NOMO-1 treated with DMSO at 0.1 percent for 48 hours (cell line): ENCODE data around the gene COL1A2.

Experiments
- DNase-seq: peaks from one replicate; lab custom pipeline; 2025; ENCODE audit not compliant: unreplicated experiment; lab: John Stamatoyannopoulos, UW

The COL1A2 gene

DNA sequence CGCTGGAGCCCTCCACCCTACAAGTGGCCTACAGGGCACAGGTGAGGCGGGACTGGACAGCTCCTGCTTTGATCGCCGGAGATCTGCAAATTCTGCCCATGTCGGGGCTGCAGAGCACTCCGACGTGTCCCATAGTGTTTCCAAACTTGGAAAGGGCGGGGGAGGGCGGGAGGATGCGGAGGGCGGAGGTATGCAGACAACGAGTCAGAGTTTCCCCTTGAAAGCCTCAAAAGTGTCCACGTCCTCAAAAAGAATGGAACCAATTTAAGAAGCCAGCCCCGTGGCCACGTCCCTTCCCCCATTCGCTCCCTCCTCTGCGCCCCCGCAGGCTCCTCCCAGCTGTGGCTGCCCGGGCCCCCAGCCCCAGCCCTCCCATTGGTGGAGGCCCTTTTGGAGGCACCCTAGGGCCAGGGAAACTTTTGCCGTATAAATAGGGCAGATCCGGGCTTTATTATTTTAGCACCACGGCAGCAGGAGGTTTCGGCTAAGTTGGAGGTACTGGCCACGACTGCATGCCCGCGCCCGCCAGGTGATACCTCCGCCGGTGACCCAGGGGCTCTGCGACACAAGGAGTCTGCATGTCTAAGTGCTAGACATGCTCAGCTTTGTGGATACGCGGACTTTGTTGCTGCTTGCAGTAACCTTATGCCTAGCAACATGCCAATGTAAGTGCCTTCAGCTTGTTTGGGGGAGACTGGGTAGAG lies at the start of gene COL1A2:
TSS of gene COL1A2 (plus strand) at position 459 of the 704 bp plus-strand sequence. CDS start at position 596, 137 bp downstream.
- no peak for DNase-seq

GRCh38 chr7:94345907-94346306 lies 48.8 kb upstream of the COL1A2 start:
- DNase-seq: no peak

- DNase-seq: no peak
These were observed 46.6 kb upstream of the COL1A2 start for GRCh38 chr7:94348142-94348541.

DNA sequence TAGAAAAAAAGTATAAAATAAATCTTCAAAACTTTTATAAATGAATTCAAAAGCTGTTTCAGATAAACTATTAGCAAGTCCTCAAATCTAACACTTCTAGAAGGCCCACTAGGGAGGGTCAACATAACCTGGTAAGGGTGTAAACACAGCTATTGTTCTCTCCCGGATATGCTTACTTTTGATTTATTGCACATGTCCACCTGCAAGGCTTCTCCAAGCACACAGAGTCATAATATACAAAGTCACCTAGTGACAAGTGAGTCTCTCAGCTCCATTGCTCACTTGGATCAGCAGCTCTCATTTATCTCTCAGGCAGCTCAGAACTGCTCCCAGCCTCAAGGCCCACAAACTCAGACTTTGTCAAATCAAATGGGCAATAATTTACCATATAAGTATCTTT lies 44.0 kb upstream of the COL1A2 start:
- DNase-seq: no peak

DNA sequence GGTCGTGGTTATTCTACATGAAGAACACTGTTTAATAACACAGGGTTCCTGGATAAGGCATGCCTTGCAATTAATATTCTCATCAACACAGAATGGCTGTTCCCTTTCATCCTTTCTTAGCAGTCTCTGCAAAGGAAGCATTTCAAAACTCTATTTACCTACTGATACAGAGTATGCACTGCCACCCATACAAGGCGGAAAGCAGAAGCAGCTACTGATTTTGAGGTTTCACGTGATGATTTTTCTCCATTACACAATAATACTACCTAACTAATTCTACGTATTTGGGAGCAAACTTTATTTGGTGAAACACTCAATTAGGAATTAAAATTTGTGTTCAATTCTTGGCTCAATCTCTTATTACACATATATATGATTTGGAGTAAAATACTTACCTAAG lies 43.0 kb upstream of the COL1A2 start:
- DNase-seq: peak; percentile 63

DNA sequence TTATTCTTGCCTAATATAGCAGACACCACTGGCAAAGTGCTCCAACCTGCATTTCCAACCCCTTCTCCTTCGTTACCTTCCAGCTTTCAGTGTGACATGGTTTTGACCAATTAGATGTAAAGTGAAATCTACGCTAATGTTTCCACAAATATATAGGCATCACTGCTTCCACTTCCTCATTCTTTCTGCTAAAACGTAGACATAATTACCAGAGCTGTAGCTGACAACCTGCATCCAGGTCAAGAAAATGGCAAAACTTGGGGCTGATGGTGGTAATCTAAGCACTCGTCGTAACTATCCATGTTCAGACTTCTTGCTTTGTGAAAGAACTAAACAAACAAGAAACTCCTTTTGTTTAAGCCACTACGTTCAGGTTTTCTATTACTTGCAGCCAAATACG lies 41.8 kb upstream of the COL1A2 start:
- peak; percentile 59 for DNase-seq

- DNase-seq: no peak
These were observed 39.7 kb upstream of the COL1A2 start for GRCh38 chr7:94354953-94355352.

GRCh38 chr7:94355454-94355853 lies 39.2 kb upstream of the COL1A2 start:
- DNase-seq: no peak

DNA sequence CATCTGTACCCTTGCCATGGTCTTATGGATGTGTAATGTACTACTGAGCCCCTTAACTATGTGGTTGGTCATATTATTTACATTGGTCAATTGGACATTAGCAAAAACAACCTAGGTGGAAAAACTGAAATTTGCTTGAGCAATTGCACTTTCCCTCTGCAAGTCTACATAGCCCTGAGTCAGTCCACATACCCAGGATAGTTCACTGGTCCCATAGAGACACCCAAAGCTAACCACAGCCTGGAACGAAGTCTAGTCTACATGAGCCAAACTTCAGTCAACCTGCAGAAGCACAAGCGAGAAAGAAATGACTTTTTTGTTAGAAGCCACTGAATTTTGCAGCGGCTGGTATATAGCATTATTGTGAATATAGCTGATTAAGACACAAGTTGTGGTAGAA lies 37.6 kb upstream of the COL1A2 start:
- no peak for DNase-seq

GRCh38 chr7:94360926-94361325 lies 33.8 kb upstream of the COL1A2 start:
- DNase-seq: no peak

- no peak for DNase-seq
These were observed 32.4 kb upstream of the COL1A2 start for GRCh38 chr7:94362276-94362675.

DNA sequence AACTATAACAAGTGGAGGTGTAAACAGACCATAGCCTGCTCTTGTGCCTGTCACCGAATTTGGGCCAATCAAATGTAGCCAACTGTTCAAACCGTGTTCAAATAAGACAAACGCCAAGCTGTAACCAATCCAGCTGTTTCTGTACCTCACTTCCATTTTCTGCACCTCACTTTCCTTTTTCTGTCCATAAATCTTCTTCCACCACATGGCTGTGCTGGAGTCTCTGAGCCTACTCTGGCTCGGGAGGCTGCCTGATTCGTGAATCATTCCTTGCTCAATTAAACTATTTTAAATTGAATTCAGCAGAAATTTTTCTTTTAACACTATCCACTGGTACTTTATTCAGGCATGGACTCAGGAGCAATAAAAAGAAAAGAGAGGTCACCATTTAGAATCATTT lies 29.9 kb upstream of the COL1A2 start:
- DNase-seq: no peak

DNA sequence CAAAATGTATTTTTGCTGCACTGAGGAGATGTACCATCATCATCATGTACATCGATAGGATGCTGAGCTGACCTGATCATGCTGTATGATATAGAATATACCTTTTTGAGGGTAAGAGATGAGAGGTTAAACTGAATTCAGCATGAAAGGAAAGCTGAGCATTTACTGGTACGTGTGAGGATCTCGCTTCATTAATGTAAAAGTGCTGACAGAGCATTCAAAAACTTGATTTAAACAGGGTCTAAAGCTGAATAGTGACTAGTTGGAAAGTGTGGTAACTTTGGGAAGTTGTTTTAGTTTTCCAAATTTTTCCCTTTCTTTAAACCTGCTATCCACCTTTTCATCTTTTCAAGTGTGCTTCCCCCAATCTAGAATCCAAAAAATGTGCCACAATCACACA lies 28.5 kb upstream of the COL1A2 start:
- no peak for DNase-seq

DNA sequence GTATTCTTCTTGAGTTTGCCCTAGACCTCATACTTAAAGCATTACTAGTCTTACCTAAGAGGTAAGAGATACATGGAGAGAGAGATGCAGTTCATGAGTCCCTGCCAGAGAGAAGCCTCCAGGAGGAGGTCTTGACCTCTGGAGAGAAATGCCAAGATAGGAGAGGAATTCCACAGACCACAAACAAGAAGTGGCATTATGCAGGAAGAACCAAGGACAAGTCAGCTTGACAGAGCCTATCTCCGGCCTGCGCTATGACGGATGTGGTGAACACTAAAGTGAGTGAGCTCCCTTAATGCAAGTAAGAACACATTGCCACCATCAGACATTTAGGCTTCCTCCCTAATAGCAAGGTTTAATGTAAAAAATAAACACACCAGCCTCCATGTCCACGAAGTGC lies 27.9 kb upstream of the COL1A2 start:
- no peak for DNase-seq

GRCh38 chr7:94367949-94368348 lies 26.7 kb upstream of the COL1A2 start:
- no peak for DNase-seq

GRCh38 chr7:94368371-94368791 lies 26.3 kb upstream of the COL1A2 start:
- no peak for DNase-seq

- no peak for DNase-seq
These were observed 20.5 kb upstream of the COL1A2 start for GRCh38 chr7:94374231-94374630.

- DNase-seq: no peak
These were observed 19.8 kb upstream of the COL1A2 start for GRCh38 chr7:94374721-94375566.

GRCh38 chr7:94375691-94376090 lies 19.0 kb upstream of the COL1A2 start:
- no peak for DNase-seq

DNA sequence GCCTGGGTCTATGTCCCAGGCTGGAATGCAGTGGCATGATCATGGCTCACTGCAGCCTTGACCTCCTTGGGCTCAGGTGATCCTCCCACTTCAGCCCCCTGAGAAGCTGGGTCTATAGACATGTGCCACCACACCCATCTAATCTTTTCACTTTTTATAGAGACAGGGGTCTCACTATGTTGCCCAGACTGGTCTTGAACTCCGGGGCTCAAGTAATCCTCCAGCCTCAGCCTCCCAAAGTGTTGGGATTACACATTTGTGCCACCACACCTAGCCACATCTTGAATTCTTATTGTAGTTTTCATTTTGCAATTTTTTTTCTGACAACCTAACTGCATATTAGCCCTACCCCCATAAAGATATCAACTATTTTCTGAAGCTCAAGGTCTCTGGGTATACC lies 18.4 kb upstream of the COL1A2 start:
- no peak for DNase-seq

- DNase-seq: no peak
These were observed 16.3 kb upstream of the COL1A2 start for GRCh38 chr7:94378356-94378755.

GRCh38 chr7:94380264-94380663 lies 14.4 kb upstream of the COL1A2 start:
- DNase-seq: no peak
